Measurements from ENCODE around the gene MALSU1. TPM values are rescaled to one million over a fixed set of nuclear protein-coding genes. Genes with fewer than 3 reads are reported as not detected.

The MALSU1 gene
- 110 TPM for total RNA-seq

GRCh38 chr7:23298885-23299769 lies at the start of gene MALSU1:
MALSU1 (plus strand) TSS chr7:23299339; CDS start chr7:23299353, 14 bp downstream.
- DNase-seq, result peak; percentile 99

DNA sequence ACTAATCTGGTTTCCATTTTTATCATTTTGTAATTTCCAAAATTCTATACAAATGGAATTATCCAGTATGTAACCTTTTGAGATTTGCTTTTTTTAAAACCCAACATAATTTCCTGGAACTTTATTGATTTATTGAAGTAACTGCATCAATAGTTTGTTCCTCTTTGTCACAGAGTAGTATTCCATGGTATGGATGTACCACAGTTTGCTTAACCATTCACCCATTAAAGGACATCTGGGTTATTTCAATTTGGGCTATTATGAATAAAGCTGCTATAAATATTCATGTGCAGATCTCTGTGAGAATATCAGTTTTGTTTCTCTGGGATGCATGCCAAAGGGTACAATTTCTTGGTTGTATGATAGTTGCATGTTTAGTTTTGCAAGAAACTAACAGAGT lies 49.7 kb upstream of the MALSU1 start:
- no peak for DNase-seq

GRCh38 chr7:23254051-23254681 lies 45.0 kb upstream of the MALSU1 start:
- no peak for DNase-seq

GRCh38 chr7:23256731-23257130 lies 42.4 kb upstream of the MALSU1 start:
- DNase-seq, result no peak

DNA sequence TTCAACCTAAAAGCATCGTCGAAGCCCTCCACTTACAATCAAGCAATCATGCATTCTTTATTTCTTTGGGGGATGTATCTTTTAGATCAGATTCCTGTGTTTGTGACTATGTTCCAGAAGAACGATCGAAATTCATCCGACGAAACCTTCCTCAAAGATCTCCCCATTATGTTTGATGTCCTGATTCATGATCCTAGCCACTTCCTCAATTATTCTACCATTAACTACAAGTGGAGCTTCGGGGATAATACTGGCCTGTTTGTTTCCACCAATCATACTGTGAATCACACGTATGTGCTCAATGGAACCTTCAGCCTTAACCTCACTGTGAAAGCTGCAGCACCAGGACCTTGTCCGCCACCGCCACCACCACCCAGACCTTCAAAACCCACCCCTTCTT lies 38.8 kb upstream of the MALSU1 start:
- DNase-seq, result no peak

DNA sequence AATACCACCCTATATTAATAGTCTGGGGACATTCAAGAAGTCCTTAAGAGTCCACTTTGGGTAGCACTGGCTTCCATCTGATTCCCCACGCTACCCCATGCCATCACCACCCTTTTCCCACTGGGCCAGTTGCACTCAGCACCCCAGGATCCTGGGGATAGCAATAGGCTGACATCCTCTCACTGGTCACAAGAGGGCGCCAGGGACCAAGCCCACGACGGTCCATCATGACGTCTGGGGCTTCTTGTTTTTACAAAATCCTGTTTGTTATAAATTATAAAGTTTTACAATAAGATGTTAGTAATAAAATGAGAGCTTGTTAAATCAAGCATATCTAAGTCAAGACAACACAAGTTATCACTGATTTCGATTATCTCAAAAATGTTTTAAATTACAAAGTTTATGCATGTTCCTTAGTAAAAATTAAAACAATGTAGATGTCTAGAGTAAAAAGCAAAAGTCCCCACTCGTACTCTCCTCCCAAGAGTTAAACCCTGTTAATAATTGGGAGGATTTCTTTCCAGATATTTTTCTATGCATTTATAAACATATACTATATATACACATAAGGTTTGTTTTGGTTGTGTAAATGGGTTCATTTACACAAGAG lies 37.2 kb upstream of the MALSU1 start:
- peak; percentile 78 for DNase-seq

- no peak for DNase-seq
Observed at GRCh38 chr7:23264916-23265458, 34.2 kb upstream of the MALSU1 start.

GRCh38 chr7:23266918-23267317 lies 32.2 kb upstream of the MALSU1 start:
- DNase-seq, result no peak

GRCh38 chr7:23267357-23267756 lies 31.8 kb upstream of the MALSU1 start:
- no peak for DNase-seq

- DNase-seq, result no peak
Observed at GRCh38 chr7:23268167-23268566, 31.0 kb upstream of the MALSU1 start.

DNA sequence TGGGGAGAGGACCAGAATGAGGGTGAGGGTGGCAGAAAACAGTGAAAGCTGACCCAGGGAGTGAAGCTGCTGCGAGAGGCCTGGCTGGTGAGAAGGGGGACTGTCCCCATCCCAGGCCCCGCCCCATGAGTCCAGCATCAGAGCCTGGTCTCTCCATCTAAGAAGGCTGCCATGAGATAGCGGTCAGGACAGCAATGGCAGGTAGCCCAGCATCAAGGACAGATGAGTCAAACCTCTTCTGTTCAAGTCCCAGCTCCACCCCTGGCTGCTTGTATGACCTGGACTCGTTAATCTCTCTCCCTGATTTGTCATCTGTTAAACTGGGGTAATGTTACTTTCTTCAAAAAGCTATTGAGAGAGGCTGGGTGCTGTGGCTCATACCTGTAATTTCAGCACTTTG lies 30.4 kb upstream of the MALSU1 start:
- DNase-seq, result no peak

GRCh38 chr7:23272275-23272674 lies 26.9 kb upstream of the MALSU1 start:
- DNase-seq, result no peak

DNA sequence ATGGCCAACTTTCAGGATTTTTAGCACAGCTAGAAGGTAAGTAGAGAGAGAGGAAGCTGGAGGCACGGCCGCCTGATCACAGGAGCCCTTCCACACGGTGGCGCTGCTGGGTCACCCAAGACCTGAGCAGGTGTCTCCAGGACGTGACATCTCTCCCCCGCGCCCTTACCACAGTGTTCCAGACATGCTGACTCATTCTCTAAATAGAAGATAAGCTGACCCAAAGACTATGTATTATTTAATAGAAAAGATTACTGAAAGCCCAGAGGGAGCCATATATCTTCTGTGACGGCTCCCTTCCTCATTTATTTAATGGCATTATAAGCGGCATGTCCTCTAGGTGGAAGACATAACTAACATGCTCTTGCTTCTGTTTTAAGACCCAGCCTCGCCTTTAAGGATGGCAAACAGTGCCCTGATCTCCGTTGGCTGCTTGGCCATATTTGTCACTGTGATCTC lies 26.0 kb upstream of the MALSU1 start:
- peak; percentile 90 for DNase-seq

GRCh38 chr7:23275912-23276311 lies 23.2 kb upstream of the MALSU1 start:
- peak; percentile 92 for DNase-seq

- DNase-seq, result peak; percentile 56
Observed at GRCh38 chr7:23276376-23276775, 22.8 kb upstream of the MALSU1 start.

DNA sequence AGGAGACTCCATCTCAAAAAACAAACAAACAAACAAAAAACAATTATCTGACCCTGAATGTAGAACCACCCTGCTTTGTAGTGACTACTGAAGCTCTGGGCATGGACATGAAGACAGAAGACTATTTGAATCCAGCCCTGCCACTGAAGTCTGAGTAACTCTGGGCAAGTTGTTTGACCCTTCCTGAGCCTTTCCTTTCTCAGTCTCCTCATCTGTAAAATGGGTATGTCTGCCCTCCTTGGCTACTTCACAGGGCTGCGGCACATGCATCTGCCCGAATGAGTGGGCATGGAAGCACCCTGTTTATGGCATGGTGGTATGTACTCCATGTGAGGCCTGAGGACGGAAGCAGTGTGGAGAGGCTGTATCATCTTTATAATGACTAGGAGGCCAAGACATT lies 22.2 kb upstream of the MALSU1 start:
- DNase-seq, result no peak

- peak; percentile 89 for DNase-seq
Observed at GRCh38 chr7:23277359-23277989, 21.7 kb upstream of the MALSU1 start.

DNA sequence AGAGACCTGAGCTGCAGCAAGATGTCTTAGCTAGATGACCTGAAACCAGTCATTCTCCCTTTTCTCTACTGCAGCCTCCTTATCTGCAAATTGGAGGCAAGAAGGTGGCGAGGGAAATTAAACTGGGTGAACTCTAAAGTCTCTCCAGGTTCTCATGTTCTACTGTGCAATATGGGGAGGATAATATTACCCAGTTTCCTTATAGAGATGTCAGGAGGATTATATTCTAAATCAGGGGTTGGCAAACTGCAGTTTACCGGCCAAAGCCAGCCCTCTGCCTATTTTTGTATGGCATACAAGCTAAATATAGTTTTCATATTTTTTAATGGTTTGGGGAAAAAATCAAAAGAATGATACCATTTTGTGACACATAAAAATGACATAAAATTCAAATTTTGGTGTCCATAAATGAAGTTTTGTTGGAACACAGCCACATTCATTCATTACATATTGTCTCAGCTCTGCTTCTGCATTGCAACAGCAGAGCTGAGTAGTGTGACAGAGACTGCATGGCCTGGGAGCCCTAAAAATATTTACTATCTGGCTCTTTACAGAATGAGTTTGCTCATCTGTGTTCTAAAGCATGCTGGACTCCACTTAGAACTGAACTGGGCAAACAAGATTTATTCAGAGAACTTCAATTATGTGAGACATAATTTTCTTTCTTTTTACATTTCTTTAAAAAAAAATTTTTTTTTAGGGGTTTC lies 19.2 kb upstream of the MALSU1 start:
- DNase-seq, result no peak

DNA sequence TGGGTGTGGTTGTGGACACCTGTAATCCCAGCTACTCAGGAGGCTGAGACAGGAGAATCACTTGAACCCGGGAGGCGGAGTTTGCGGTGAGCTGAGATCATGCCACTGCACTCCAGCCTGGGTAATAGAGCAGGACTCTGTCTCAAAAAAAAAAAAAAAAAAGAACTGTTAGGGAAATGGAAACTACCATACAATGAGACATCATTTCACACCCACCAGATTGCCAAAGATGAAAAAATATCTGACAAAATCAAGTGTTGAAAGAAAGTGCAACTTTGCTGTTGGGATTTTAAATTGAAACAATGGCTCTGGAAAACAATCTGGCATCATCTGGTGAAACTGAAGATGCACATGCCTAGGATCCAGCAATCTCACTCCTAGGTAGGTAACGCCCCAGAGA lies 16.1 kb upstream of the MALSU1 start:
- no peak for DNase-seq

GRCh38 chr7:23284871-23285270 lies 14.3 kb upstream of the MALSU1 start:
- DNase-seq, result peak; percentile 78

Data from tongue (tissue), 2 donors.